ENCODE measurements around the gene PCED1A. TPM values are rescaled to one million over a fixed set of nuclear protein-coding genes. Genes with fewer than 3 reads are reported as not detected.

The PCED1A gene
- total and polyA plus RNA-seq, 9 of the 15 experiments (the other 6 are each of a cell fraction or from before 2014, with no cell fraction given): 1.5 to 11.5 (median 5.9) TPM

DNA sequence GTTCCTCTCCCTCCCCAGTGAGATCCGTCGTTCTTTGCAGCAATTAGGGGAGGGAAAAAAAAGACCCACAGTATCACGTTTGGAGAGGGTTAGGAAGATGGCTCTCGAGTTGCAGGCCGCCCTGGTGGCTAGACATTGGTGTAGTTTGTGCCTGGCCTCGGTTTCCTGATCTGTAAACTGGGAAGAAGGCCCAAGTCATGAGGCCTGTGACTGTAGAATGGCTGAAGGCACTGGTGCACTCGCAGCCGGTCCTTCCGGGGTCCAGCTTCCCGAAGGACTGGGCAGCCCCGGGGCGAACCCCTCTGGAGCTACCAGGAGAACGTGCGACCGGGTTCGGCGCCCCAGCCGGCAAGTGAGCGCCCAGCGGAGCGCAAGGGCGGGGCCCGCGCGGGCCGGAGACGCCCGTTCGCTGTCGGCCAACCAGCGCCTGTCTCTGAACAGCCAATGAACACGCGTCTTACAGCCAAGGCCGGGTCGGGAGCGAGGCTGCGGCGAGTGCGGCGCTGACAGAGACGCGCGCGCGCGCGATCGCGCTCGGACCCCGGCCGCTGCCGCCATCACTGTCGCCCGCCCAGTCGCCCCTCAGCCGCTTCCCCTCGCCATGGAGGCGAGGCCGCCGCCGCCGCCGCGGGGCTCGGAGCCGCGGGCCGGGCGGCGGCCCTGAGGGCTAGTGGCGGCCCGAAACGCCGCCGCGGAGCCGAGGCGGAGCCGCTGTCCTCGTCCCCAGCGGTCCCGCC lies 32.7 kb upstream of the PCED1A start, which contains the start of gene PTPRA (continued):
- TF ChIP-seq, protein P1, sequence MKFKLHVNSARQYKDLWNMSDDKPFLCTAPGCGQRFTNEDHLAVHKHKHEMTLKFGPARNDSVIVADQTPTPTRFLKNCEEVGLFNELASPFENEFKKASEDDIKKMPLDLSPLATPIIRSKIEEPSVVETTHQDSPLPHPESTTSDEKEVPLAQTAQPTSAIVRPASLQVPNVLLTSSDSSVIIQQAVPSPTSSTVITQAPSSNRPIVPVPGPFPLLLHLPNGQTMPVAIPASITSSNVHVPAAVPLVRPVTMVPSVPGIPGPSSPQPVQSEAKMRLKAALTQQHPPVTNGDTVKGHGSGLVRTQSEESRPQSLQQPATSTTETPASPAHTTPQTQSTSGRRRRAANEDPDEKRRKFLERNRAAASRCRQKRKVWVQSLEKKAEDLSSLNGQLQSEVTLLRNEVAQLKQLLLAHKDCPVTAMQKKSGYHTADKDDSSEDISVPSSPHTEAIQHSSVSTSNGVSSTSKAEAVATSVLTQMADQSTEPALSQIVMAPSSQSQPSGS (CRISPR knock-in tag; IDR thresholded peaks at IDR 0.05): no peak
- TF ChIP-seq RBM25 (IDR thresholded peaks at IDR 0.05; ENCODE audit: low read depth, low read length, severe bottlenecking) (peak; percentile 96), FOXJ2 (tag; IDR thresholded peaks at IDR 0.05) (no peak), ZSCAN32 (CRISPR knock-in tag; IDR thresholded peaks at IDR 0.05) (no peak), MCM7 (IDR thresholded peaks at IDR 0.05) (no peak), GATAD2B (IDR thresholded peaks at IDR 0.05; ENCODE audit: borderline replicate concordance) (peak; percentile 68), JUNB (CRISPR knock-in tag; conservative IDR thresholded peaks at IDR 0.05) (no peak), SMARCA4 (IDR thresholded peaks at IDR 0.05) (no peak), MAZ (CRISPR knock-in tag; conservative IDR thresholded peaks at IDR 0.05 in 1 of 2, IDR thresholded peaks at IDR 0.05 in 1 of 2) (peak in 1 of 2 experiments; percentile 59; a peak in 1 of 4 replicates), HNRNPLL (IDR thresholded peaks at IDR 0.05; ENCODE audit: low read depth, low read length, poor library complexity, severe bottlenecking) (peak; percentile 46), CC2D1A (IDR thresholded peaks at IDR 0.05) (0 out of 2 replicates have a peak, but pooled peaks have one; percentile 6), NFXL1 (CRISPR knock-in tag; IDR thresholded peaks at IDR 0.05) (no peak), NCOA2 (IDR thresholded peaks at IDR 0.05; ENCODE audit: partially characterized antibody in 2 of 2) (no peak), TFAM (CRISPR knock-in tag; conservative IDR thresholded peaks at IDR 0.05) (no peak), SLC30A9 (CRISPR knock-in tag; IDR thresholded peaks at IDR 0.05) (no peak), DDX20 (tag; IDR thresholded peaks at IDR 0.05; ENCODE audit: low read depth) (no peak), FIP1L1 (IDR thresholded peaks at IDR 0.05; ENCODE audit: low read depth, low read length, poor library complexity, severe bottlenecking) (no peak)
- TF ChIP-seq, protein P2, sequence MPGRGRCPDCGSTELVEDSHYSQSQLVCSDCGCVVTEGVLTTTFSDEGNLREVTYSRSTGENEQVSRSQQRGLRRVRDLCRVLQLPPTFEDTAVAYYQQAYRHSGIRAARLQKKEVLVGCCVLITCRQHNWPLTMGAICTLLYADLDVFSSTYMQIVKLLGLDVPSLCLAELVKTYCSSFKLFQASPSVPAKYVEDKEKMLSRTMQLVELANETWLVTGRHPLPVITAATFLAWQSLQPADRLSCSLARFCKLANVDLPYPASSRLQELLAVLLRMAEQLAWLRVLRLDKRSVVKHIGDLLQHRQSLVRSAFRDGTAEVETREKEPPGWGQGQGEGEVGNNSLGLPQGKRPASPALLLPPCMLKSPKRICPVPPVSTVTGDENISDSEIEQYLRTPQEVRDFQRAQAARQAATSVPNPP (IDR thresholded peaks at IDR 0.05; ENCODE audit: borderline replicate concordance, insufficient read depth, insufficient read length): no peak
- TF ChIP-seq, protein P3, sequence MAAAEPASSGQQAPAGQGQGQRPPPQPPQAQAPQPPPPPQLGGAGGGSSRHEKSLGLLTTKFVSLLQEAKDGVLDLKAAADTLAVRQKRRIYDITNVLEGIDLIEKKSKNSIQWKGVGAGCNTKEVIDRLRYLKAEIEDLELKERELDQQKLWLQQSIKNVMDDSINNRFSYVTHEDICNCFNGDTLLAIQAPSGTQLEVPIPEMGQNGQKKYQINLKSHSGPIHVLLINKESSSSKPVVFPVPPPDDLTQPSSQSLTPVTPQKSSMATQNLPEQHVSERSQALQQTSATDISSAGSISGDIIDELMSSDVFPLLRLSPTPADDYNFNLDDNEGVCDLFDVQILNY (CRISPR knock-in tag; IDR thresholded peaks at IDR 0.05): no peak
- TF ChIP-seq, protein P4, sequence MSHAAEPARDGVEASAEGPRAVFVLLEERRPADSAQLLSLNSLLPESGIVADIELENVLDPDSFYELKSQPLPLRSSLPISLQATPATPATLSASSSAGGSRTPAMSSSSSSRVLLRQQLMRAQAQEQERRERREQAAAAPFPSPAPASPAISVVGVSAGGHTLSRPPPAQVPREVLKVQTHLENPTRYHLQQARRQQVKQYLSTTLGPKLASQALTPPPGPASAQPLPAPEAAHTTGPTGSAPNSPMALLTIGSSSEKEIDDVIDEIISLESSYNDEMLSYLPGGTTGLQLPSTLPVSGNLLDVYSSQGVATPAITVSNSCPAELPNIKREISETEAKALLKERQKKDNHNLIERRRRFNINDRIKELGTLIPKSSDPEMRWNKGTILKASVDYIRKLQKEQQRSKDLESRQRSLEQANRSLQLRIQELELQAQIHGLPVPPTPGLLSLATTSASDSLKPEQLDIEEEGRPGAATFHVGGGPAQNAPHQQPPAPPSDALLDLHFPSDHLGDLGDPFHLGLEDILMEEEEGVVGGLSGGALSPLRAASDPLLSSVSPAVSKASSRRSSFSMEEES (CRISPR knock-in tag; IDR thresholded peaks at IDR 0.05): no peak
- TF ChIP-seq, protein P5, sequence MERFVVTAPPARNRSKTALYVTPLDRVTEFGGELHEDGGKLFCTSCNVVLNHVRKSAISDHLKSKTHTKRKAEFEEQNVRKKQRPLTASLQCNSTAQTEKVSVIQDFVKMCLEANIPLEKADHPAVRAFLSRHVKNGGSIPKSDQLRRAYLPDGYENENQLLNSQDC (CRISPR knock-in tag; IDR thresholded peaks at IDR 0.05): no peak
- TF ChIP-seq, protein P6, sequence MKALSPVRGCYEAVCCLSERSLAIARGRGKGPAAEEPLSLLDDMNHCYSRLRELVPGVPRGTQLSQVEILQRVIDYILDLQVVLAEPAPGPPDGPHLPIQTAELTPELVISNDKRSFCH (CRISPR knock-in tag; IDR thresholded peaks at IDR 0.05): no peak
- TF ChIP-seq, protein P6 (tag; IDR thresholded peaks at IDR 0.05): no peak
